ENCODE data around the gene IYD. TPM values are rescaled to one million over a fixed set of nuclear protein-coding genes. Genes with fewer than 3 reads are reported as not detected.
A peak's percentile ranks its signal among the peaks of the same experiment; 100 is the strongest.

Gene IYD
- total RNA-seq, 1 donor: not detected

DNA sequence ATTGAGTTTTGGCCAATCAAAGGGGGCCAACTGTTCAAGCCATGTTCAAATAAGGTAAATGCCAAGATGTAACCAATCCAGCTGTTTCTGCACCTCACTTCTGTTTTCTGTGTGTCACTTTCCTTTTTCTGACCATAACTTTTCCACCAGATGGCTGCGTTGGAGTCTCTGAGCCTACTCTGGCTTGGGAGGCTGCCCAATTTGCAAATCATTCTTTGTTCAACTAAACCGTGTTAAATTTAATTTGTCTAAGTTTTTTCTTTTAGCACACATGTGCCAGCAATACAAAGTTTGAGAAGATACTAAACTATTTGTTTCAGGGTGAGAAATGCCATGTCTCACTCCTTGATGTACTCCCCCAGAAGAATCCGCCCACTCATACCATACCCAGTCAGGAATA, 52.1 kb downstream of the IYD start:
- Histone ChIP-seq H3K27ac (ENCODE audit: low read depth, low read length) (no peak overlapping the region), H3K4me3 (ENCODE audit: insufficient read depth, low read length) (no peak overlapping the region), H4K20me1 (ENCODE audit: insufficient read depth, low read length) (no peaks in the 10 kb centered on the region), H3K36me3 (ENCODE audit: insufficient read depth, low read length) (no peaks in the 10 kb centered on the region), H3K4me1 (ENCODE audit: insufficient read depth, low read length) (peaks cover 13% of the 10 kb centered on the region), H3K9me3 (ENCODE audit: low read depth, low read length) (no peaks in the 10 kb centered on the region), H2AFZ (ENCODE audit: low read length) (no peak overlapping the region), H3K27me3 (ENCODE audit: insufficient read depth, low read length) (no peaks in the 10 kb centered on the region), H3K4me2 (ENCODE audit: insufficient read depth, low read length) (no peak overlapping the region), H3K79me2 (ENCODE audit: insufficient read depth, low read length) (no peaks in the 10 kb centered on the region)
- DNase-seq (ENCODE audit: insufficient read length, low spot score, missing footprints): no peak
- TF ChIP-seq, protein P1, sequence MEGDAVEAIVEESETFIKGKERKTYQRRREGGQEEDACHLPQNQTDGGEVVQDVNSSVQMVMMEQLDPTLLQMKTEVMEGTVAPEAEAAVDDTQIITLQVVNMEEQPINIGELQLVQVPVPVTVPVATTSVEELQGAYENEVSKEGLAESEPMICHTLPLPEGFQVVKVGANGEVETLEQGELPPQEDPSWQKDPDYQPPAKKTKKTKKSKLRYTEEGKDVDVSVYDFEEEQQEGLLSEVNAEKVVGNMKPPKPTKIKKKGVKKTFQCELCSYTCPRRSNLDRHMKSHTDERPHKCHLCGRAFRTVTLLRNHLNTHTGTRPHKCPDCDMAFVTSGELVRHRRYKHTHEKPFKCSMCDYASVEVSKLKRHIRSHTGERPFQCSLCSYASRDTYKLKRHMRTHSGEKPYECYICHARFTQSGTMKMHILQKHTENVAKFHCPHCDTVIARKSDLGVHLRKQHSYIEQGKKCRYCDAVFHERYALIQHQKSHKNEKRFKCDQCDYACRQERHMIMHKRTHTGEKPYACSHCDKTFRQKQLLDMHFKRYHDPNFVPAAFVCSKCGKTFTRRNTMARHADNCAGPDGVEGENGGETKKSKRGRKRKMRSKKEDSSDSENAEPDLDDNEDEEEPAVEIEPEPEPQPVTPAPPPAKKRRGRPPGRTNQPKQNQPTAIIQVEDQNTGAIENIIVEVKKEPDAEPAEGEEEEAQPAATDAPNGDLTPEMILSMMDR (IDR thresholded peaks at IDR 0.05; ENCODE audit: extremely low read depth, low read depth, low read length): no peak

- no peaks in the 10 kb centered on the region for H3K9me3 ChIP-seq (ENCODE audit: low read depth, low read length)
- no peak overlapping the region for H3K4me3 ChIP-seq (ENCODE audit: insufficient read depth, low read length)
- H3K79me2 ChIP-seq (ENCODE audit: insufficient read depth, low read length): no peaks in the 10 kb centered on the region
- H3K27me3 ChIP-seq (ENCODE audit: insufficient read depth, low read length): no peaks in the 10 kb centered on the region
- H3K4me1 ChIP-seq (ENCODE audit: insufficient read depth, low read length): no peaks in the 10 kb centered on the region
- H3K36me3 ChIP-seq (ENCODE audit: insufficient read depth, low read length): no peaks in the 10 kb centered on the region
- no peak overlapping the region for H3K27ac ChIP-seq (ENCODE audit: low read depth, low read length)
- H4K20me1 ChIP-seq (ENCODE audit: insufficient read depth, low read length): no peaks in the 10 kb centered on the region
- no peak overlapping the region for H3K4me2 ChIP-seq (ENCODE audit: insufficient read depth, low read length)
- no peak for DNase-seq (ENCODE audit: insufficient read length, low spot score, missing footprints)
- H2AFZ ChIP-seq (ENCODE audit: low read length): no peak overlapping the region
- TF ChIP-seq, protein P1 (IDR thresholded peaks at IDR 0.05; ENCODE audit: extremely low read depth, low read depth, low read length): no peak
These were observed 56.7 kb downstream of the IYD start for GRCh38 chr6:150425508-150425907.

- Histone ChIP-seq H3K27me3 (ENCODE audit: insufficient read depth, low read length) (no peaks in the 10 kb centered on the region), H3K9me3 (ENCODE audit: low read depth, low read length) (no peaks in the 10 kb centered on the region), H3K79me2 (ENCODE audit: insufficient read depth, low read length) (no peaks in the 10 kb centered on the region), H2AFZ (ENCODE audit: low read length) (no peak overlapping the region), H4K20me1 (ENCODE audit: insufficient read depth, low read length) (no peaks in the 10 kb centered on the region), H3K4me3 (ENCODE audit: insufficient read depth, low read length) (no peak overlapping the region), H3K27ac (ENCODE audit: low read depth, low read length) (no peak overlapping the region), H3K36me3 (ENCODE audit: insufficient read depth, low read length) (no peaks in the 10 kb centered on the region), H3K4me1 (ENCODE audit: insufficient read depth, low read length) (no peaks in the 10 kb centered on the region), H3K4me2 (ENCODE audit: insufficient read depth, low read length) (no peak overlapping the region)
- TF ChIP-seq, protein P1 (IDR thresholded peaks at IDR 0.05; ENCODE audit: extremely low read depth, low read depth, low read length): no peak
- no peak for DNase-seq (ENCODE audit: insufficient read length, low spot score, missing footprints)
These were observed 57.4 kb downstream of the IYD start for GRCh38 chr6:150426198-150426597.

DNA sequence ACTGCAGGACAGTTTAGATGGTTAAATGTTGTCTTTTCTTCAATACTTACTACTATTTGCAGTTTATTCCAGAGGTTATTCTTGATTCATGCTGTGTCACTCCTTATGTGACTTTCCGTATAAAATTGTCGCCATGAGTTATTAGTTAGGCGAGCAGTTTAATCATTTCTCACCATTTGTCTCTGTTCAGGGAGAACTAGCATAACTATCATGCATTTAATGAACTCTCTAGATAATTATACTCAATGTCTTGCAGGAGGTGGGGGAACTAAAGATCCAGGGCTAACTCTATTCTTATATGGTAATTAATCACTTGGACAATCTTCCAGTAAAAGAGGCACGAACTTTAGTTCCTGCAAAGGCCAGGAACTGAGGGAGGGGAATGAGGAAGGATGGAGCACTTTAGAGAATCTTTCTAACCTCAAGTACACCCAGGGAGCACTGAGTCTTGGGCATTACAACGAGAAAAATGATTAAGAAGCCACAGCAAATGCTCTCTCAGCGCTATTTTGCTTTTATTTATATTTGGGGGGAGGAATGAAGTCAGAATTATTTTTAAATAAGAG, 58.3 kb downstream of the IYD start:
- H3K9me3 ChIP-seq (ENCODE audit: low read depth, low read length): no peaks in the 10 kb centered on the region
- no peak overlapping the region for H3K4me2 ChIP-seq (ENCODE audit: insufficient read depth, low read length)
- H3K27me3 ChIP-seq (ENCODE audit: insufficient read depth, low read length): no peaks in the 10 kb centered on the region
- DNase-seq (ENCODE audit: insufficient read length, low spot score, missing footprints): peak; percentile 11
- no peaks in the 10 kb centered on the region for H3K36me3 ChIP-seq (ENCODE audit: insufficient read depth, low read length)
- TF ChIP-seq, protein P1 (IDR thresholded peaks at IDR 0.05; ENCODE audit: extremely low read depth, low read depth, low read length): no peak
- H3K4me3 ChIP-seq (ENCODE audit: insufficient read depth, low read length): no peak overlapping the region
- H2AFZ ChIP-seq (ENCODE audit: low read length): no peak overlapping the region
- no peaks in the 10 kb centered on the region for H3K79me2 ChIP-seq (ENCODE audit: insufficient read depth, low read length)
- no peaks in the 10 kb centered on the region for H4K20me1 ChIP-seq (ENCODE audit: insufficient read depth, low read length)
- H3K4me1 ChIP-seq (ENCODE audit: insufficient read depth, low read length): no peaks in the 10 kb centered on the region
- H3K27ac ChIP-seq (ENCODE audit: low read depth, low read length): no peak overlapping the region

Measured in osteoblast (primary cell).